T-helper 2 cell treated with Interferon-gamma antibody and Interleukin-4, amounts not matched to agents 100 ng/mL and 5 ng/mL, for 36 hours (primary cell): Measurements from ENCODE around the gene RANBP1. TPM values are rescaled to one million over a fixed set of nuclear protein-coding genes. Genes with fewer than 3 reads are reported as not detected.

Source experiments
- intact Hi-C: fragments of 100-400 bp; cut with micrococcal nuclease; formaldehyde crosslinking; loops from one replicate; pipeline ENCODE4 v1.15.1; 2023
- total RNA-seq: library from RNA; stranded (reverse); gene quantifications from 2 replicates; pipeline ENCODE4 v1.2.3, GENCODE V29; 2022

The RANBP1 gene
- total RNA-seq, 1 donor from 2014 or later: 295 TPM

DNA sequence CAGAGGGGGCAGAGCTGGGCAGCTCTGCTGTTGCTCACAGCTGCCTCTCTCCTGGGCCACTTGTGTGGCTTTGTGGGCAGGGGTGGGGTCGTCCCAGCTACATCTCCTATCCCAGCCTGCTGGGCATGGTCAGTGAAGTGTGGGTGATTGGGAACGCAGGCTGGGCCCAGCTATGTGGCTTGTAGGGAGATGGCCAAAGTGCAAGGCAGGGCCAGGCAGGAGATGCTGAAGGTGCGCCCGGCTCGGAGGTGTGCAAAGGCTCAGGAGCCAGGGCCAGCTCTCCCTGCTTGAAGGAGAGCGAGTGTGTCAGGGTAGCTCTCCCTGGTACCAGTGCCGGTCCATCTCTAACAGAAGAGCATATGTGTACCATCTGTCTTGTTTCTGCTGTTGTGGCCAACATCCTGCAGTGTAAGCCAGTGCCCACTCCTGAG is 8.4 kb upstream of the RANBP1 start:
- intact Hi-C loops: no loop called here

DNA sequence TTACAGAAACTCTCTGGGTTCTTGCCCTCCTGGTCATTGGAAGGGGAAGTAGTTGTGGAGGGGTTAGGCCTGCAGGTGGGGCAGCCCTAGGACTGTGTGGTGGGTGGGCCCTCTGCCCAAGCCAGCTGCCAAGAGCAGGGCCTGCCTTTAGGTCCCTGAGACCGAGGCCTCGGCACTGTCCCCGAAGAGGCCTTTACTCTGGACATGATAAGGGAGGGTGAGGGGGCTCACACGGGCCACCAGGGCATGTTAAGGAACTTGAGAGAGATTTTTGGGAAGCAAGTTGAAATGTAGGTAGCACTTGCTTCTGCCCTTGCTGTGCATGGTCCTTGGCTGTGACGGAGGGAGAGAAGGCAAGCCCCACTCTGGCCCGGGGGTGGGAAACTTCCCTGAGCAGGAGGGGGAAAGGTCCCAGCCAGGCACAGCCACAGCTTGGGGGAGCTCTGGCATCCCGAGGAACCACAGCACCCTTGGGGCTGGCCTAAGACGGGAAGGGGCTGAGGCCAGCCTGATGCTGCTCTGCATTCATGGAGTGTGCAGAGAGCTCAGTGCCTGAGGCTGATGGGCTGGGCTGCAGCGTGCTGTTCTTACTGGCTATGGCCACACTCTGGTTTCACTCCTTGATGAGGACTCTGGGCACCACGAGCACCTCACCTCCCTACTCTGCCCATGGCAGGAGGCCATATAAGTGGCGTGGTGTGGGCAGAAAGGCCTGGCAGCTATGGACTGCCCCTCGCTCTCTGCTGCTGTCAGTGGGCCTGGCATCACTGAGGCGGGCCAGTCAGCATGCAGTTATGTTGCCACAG is 7.8 kb upstream of the RANBP1 start:
- intact Hi-C loops: no loop called here

- intact Hi-C loops: no loop called here
Observed at GRCh38 chr22:20108757-20109230, 7.1 kb upstream of the RANBP1 start.

DNA sequence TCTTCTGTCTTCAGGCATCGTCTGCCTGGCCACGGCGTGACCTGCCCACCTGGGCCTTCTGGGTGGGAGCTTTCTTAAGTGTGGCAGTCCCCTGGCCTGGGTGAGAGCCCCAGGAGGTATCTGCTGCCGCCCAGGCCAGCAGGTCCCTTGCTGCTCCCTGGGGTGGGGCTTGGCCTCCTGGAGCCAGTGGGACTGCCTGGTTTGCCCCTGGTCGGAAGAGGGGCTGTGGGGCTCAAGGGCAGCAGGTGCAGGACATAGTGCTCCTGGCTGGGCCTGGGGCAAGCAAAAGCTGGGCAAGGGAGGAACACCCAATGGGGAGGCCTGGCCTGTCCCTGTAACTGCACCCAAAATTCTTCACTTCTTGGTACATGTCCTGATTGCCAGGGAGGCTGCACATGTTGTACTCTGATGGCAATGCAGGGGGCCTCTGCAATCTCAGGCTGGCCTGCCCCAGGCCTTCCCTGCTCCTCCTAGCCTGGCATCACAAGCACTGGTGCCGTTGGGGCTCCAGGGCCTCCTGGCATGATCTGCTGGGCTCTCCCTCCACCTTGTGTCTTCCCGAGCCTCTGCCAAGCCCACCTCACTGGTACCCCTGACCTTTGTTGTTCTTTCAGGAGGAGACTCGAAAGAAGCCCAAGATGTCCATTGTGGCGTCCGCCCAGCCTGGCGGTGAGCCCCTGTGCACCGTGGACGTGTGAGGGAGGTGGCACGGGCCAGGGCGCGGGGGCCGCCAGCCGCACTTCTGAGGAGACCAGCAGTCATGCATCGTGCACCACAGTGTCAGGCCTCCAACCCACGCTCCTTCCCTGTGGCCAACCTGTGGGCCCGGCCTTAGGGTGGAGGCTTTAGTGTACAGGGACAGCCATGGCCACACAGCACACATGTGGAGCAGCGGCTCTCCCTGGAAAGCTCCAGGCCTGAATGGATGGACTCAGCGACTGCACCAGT is 6.2 kb upstream of the RANBP1 start:
- intact Hi-C loops: loop anchor here (10.0 kb wide), 1 partner anchor 255 kb away; the partner anchor contains the start of genes GNB1L and RTL10

DNA sequence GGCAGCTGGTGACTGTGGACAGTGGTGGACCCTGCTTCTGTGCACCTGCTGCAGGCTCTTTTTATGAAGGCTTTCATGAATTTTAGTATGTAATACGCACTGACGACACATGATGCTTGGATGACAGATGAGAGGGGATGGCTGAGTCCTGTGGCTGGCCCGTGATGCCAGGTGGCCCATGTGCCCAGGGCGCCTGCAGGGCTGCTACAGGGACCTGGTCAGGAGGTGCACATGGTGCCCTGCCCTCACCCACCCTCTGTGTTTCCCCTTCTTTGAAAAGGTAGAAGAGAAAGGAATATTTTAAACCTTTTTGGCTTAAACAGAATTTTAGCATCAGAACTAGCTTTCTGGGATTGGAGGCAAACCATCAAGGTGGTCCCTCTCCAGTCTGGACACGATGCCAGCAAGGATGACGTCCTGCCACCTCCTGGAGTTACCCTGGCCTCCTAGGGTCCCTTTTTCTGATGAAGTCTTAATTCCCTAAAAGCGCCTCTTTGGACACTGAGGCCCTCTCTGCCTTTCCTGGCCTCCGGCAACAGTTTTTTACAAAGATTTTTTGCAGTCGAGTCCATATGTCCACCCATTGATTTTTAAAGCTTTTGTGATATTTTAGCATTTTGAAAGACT is 5.4 kb upstream of the RANBP1 start:
- intact Hi-C loops: loop anchor here (10.0 kb wide), 1 partner anchor 256 kb away; the partner anchor contains the start of genes GNB1L and RTL10

DNA sequence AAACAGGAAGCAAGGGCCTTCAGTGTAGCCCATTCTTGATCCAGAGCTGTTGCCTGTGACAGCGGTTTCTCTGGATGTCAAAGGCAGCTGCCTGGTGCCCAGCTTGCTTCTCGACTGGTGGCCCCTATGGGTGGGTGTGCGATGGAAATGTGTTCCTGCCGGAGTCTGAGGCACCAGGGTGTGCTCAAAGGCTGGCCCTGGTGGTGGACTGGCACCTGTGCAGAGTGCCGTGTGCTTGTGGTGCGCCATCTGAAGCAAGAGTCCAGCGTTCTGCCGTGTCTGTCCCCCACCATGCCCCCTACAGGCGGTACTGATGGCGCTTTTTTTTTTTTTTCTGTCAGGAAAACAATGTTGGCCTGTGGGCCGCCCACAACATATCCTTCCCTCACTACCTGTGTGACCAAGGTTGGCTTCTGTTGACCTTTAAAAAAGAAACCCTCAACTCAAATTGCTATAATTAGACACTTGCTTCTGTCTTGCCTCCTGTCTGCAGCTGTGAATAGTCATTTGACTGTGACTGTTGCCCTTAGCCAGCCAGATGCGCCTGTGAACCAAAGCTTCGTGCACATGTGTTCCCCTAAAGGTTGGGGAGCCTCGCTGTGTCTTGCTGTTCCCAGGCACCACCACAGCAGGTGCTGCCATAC is 4.7 kb upstream of the RANBP1 start:
- intact Hi-C loops: loop anchor here (10.0 kb wide), 1 partner anchor 256 kb away; the partner anchor contains the start of genes GNB1L and RTL10

DNA sequence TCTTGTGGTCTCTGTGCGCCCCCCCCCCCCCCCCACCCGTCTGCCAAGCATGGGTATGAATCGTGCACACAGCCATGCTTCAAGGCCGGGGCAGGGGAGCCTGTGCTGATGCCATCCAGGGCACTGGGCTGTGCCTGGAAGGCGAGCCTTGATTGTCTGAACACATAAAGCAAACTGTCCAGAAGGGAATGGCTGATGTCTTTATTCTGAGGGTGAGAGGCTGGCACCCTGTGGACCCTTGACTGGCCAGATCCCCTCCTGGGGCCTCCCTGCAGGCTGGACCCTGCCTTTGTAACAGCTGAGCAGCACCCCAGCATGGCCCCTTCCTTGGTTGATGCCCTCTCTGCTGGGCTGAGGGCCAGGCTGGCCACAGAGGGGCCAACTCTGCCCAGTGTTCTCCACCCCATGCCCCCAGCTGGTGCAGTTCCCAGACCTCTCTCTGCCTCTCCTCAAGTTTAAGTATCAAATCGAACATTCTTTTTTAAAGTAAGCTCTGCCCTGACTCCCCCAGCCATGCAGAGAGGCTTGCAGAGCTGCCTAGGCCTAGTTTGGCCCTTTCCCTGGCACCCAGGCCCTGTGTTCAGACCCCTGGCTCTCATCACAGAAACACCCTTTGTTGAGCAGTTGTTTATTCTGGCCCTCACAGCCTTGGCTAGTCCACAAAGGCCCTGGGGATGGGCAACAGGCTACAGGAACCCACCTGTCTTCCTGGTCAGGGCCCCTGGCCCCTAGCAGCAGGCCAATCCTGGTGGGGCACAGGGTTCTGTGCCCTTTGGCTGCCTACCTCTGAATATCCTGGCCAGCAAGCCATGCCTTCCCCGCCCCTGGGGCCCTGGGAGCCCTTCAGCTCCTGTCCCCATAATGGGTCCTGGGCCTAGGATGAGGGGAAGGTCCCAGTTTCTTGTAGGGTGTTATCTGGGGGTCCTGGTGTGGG is 3.9 kb upstream of the RANBP1 start:
- intact Hi-C loops: loop anchor here (10.0 kb wide), 1 partner anchor 257 kb away; the partner anchor contains the start of genes GNB1L and RTL10

GRCh38 chr22:20112623-20113511 is 3.0 kb upstream of the RANBP1 start:
- intact Hi-C loops: loop anchor here (10.0 kb wide), 1 partner anchor 258 kb away; the partner anchor contains the start of genes GNB1L and RTL10

DNA sequence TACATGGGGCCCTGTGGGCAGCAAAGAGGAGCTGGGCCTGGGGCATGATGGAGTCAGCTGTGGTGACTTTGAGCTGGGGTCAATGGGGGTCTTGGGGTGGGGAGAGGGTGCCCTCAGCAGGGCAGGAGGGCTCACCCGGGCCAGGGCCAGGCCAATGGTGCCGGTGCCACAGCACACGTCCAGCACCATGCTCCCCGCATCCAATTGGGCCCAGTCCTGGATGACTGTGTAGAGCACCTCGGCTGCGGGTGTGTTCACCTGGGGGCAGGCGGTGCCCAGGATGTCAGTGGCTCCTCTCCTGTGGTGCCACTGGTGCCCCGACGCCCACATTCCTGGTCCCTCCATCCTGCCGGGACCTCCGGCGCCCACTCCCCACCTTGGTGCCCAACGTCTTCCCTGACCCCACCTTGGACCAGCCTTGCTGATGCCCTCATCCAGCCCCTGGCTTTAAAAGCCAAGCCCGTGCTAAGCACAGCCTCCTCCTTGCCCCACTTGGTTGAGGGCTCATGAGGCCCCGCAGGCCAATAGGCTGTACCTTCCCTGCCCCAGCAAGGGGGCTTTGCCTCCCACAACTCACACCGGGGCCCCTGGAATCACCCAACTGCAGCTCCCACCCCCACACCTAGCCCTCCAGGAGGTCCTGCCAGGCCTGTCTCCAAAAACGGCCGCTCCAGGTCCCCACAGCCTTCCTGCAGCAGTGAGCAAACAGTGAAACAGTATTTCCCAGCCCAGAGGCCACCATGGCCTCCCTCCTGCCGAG is 2.2 kb upstream of the RANBP1 start:
- intact Hi-C loops: loop anchor here (10.0 kb wide), 1 partner anchor 259 kb away; the partner anchor contains the start of genes GNB1L and RTL10

DNA sequence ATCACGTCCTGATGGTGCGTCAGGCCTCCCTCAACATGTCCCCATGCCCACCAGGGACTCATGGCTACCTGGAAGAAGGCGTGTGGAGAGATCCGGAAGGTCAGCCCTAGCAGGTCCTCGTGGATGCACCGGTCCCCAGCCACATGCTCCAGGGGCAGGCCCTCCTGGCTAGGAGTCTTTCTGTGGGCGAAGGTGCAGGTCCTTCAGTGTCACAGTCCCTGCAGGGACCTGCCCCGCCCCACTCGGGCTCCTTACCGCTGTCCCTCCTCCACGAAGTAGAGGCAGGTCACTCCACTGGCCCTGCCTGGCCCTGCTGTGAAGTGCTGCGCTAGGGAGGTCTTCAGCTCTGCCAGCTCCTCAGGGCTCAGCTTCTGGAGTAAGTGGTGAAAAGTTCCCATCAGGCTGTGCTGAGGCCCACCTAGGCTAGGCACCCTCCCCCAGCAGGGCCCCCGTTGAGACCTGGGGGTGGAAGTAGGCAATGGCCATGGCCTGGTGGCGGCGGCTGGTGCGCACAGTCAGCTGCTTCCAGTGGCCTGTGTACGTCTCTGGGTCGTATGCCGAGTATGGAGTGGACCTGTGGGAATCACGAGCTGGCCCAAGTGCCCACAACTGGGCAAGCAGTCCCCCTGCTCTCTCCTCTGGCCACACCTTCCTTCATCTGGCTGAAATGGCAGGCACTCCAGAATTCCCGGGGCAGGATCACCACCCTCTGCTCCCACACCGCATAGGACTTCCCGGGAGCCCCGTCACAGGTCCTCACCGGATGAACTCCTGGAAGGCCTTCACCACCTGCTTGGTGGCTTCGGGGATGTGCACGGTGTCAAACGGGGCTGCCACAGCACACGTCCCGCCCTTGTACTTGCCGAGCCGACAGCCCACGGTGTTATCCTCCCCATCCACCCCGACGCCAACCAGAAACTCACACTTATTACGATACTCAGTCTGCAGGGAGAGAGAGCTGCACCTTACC is 1.1 kb upstream of the RANBP1 start:
- intact Hi-C loops: loop anchor here (5.0 to 10.0 kb wide), 2 partner anchors 142 to 260 kb away; partner anchors contain the start of genes GNB1L and RTL10

DNA sequence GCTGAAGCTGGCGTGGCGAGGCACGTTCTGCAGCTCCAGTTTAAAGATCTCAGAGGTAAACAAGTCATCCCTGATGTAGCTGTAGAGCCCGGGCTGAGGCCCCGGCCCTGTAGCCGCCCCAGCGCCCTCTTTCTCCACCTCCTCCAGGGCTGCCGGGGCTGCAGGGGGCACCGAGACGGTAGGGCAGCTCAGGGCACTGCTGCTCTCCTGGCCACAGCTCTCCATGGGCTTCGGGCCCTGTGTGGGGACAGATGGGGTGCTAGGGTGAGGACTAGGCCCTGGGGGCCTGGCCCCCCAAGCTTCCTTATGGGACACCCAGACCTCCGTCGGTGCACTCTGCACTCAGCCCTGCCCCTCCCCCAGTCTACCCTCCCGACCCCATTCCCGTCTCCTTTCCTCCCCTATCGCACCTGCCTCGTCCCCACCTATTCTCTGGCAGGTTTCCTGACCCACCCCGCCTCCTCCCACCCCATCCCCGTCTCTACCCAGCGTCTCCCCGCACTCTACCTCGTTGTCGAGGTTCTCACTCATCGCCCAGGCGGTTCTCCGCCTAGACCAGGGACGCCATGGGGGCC is 559 bp downstream of the RANBP1 start:
- intact Hi-C loops: loop anchor here (2.0 to 10.0 kb wide), 4 partner anchors 96 to 742 kb away; partner anchors contain the start of genes GNB1L, PI4KA, RTL10 and SNAP29

GRCh38 chr22:20116951-20117632 is 1.2 kb downstream of the RANBP1 start, which contains the start of gene TRMT2A:
TSS of gene TRMT2A (minus strand) at chr22:20117226. CDS start at chr22:20116906, 320 bp downstream.
- intact Hi-C loops: loop anchor here (1.0 to 10.0 kb wide), 6 partner anchors 37 to 742 kb away; partner anchors contain the start of genes DGCR8, GNB1L, PI4KA and RTL10

- intact Hi-C loops: loop anchor here (1.0 to 10.0 kb wide), 6 partner anchors 37 to 741 kb away; partner anchors contain the start of genes DGCR8, GNB1L, PI4KA and RTL10
Observed at GRCh38 chr22:20117633-20118299, 1.9 kb downstream of the RANBP1 start.
